Epithelial cell of esophagus (primary cell): ENCODE results near the gene NDUFB6.

Source experiments
- DNase-seq: peaks from one replicate; pipeline ENCODE4 v3.0.0; 2010; ENCODE audit warnings: low read depth
- H3K4me3 ChIP-seq: 2 replicates; pipeline ENCODE4 v1.5.1; 2011; ENCODE audit warnings: mild to moderate bottlenecking, low read length, control low read depth
- CTCF ChIP-seq: IDR thresholded peaks from 2 replicates; pipeline ENCODE4 v1.5.1; 2011; ENCODE audit warnings: low read depth, mild to moderate bottlenecking, low read length, control low read depth, inconsistent platforms; ENCODE audit not compliant: insufficient read depth; ENCODE audit errors: missing control alignments

The NDUFB6 gene

GRCh38 chr9:32545884-32546283 is 27.1 kb downstream of the NDUFB6 start:
- no peak overlapping the region for H3K4me3 ChIP-seq
- no peak for TF ChIP-seq CTCF
- no peak for DNase-seq

GRCh38 chr9:32543047-32543446 is 29.9 kb downstream of the NDUFB6 start:
- no peak for DNase-seq
- no peak overlapping the region for H3K4me3 ChIP-seq
- TF ChIP-seq CTCF = no peak

GRCh38 chr9:32533816-32534215 is 39.1 kb downstream of the NDUFB6 start:
- DNase-seq = no peak
- no peak for TF ChIP-seq CTCF
- H3K4me3 ChIP-seq = no peak overlapping the region

- no peak for DNase-seq
- no peak overlapping the region for H3K4me3 ChIP-seq
- TF ChIP-seq CTCF = no peak
These were observed 39.6 kb downstream of the NDUFB6 start for GRCh38 chr9:32533336-32533735.

- no peak for DNase-seq
- TF ChIP-seq CTCF = no peak
- H3K4me3 ChIP-seq = peak overlapping the region; percentile 52
These were observed 46.3 kb downstream of the NDUFB6 start for GRCh38 chr9:32526707-32527048.

- H3K4me3 ChIP-seq = peak within 1 kb of the TSS; percentile 52
- TF ChIP-seq CTCF = peak; percentile 67
- DNase-seq = peak; percentile 95
These were observed 46.8 kb downstream of the NDUFB6 start, which contains the start of gene RIGI for GRCh38 chr9:32526041-32526706. Gene RIGI, minus strand, starts transcription at chr9:32526196. Its CDS starts 30 bp downstream, at chr9:32526166.

GRCh38 chr9:32525709-32526030 is 47.3 kb downstream of the NDUFB6 start:
- DNase-seq = no peak
- TF ChIP-seq CTCF = no peak
- peak overlapping the region; percentile 52 for H3K4me3 ChIP-seq
